Neutrophil (primary cell): Measurements from ENCODE around the gene ZDHHC12.

Experiments
- H3K27ac ChIP-seq: fragments of 200-600 bp; sonication (generic); 2 replicates; pipeline ENCODE4 v1.5.1; 2016; ENCODE audit warnings: mild to moderate bottlenecking, moderate library complexity
- H3K27me3 ChIP-seq: fragments of 200-600 bp; sonication (generic); 2 replicates; pipeline ENCODE4 v1.6.0; 2016; ENCODE audit warnings: mild to moderate bottlenecking
- H3K36me3 ChIP-seq: fragments of 200-600 bp; sonication (generic); 2 replicates; pipeline ENCODE4 v1.5.1; 2017
- H3K4me1 ChIP-seq, 2 experiments: fragments of 200-600 bp in 1 of 2; sonication (generic) in 1 of 2; 1 replicate in 1 of 2; 2 replicates in 1 of 2; pipeline versions ENCODE4 v1.5.1 to v1.6.1; 2013 to 2016; ENCODE audit warnings: low read depth in 1 of 2, low read length in 1 of 2, mild to moderate bottlenecking in 1 of 2, moderate library complexity in 1 of 2; ENCODE audit not compliant: control insufficient read depth in 1 of 2, insufficient read depth in 1 of 2
- H3K4me3 ChIP-seq, 2 experiments: fragments of 200-600 bp in 1 of 2; sonication (generic) in 1 of 2; 1 replicate in 1 of 2; 2 replicates in 1 of 2; pipeline ENCODE4 v1.5.1; 2013 to 2016; ENCODE audit warnings: low read depth in 1 of 2, low read length in 1 of 2, mild to moderate bottlenecking in 1 of 2, moderate library complexity in 1 of 2
- H3K9me3 ChIP-seq: fragments of 200-600 bp; sonication (generic); 2 replicates; pipeline ENCODE4 v1.5.1; 2016
- TF ChIP-seq, protein P1 (sequence below): fragments of 200-600 bp; sonication (generic); IDR thresholded peaks from 2 replicates; pipeline ENCODE4 v1.5.1; 2016; ENCODE audit warnings: antibody characterized with exemption

Gene ZDHHC12

DNA sequence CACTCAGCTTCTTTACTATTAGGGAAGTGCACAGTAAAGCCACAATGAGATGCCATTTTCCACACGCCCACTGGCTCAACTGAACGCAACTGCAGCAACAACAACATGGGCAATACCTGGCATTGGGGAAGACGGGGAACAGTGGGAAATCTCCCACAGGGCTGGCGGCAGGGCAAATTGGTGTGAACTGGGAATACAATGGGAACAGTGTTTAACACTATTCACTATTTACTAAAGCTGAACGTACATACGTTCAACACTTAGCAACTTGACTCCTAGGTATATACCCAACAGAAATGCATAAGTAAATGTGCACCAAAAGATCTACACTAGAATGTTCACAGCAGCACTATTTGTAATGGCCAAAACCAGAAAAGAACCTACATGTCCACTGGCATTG is 33.7 kb upstream of the ZDHHC12 start:
- H3K36me3 ChIP-seq, result peaks cover 32% of the 10 kb centered on the region
- H3K4me3 ChIP-seq, result no peak overlapping the region
- no peak overlapping the region for H3K27ac ChIP-seq
- no peaks in the 10 kb centered on the region for H3K4me1 ChIP-seq
- no peaks in the 10 kb centered on the region for H3K27me3 ChIP-seq
- no peaks in the 10 kb centered on the region for H3K9me3 ChIP-seq
- TF ChIP-seq, protein P1, sequence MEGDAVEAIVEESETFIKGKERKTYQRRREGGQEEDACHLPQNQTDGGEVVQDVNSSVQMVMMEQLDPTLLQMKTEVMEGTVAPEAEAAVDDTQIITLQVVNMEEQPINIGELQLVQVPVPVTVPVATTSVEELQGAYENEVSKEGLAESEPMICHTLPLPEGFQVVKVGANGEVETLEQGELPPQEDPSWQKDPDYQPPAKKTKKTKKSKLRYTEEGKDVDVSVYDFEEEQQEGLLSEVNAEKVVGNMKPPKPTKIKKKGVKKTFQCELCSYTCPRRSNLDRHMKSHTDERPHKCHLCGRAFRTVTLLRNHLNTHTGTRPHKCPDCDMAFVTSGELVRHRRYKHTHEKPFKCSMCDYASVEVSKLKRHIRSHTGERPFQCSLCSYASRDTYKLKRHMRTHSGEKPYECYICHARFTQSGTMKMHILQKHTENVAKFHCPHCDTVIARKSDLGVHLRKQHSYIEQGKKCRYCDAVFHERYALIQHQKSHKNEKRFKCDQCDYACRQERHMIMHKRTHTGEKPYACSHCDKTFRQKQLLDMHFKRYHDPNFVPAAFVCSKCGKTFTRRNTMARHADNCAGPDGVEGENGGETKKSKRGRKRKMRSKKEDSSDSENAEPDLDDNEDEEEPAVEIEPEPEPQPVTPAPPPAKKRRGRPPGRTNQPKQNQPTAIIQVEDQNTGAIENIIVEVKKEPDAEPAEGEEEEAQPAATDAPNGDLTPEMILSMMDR, result no peak

GRCh38 chr9:128753627-128754026 is 29.7 kb upstream of the ZDHHC12 start:
- peaks cover 70% of the 10 kb centered on the region for H3K36me3 ChIP-seq

GRCh38 chr9:128750926-128751595 is 27.1 kb upstream of the ZDHHC12 start:
- no peak overlapping the region for H3K27ac ChIP-seq
- H3K9me3 ChIP-seq, result no peaks in the 10 kb centered on the region
- no peaks in the 10 kb centered on the region for H3K27me3 ChIP-seq
- TF ChIP-seq, protein P1, result no peak
- no peak overlapping the region for H3K4me3 ChIP-seq
- H3K36me3 ChIP-seq, result peaks cover 93% of the 10 kb centered on the region
- no peaks in the 10 kb centered on the region for H3K4me1 ChIP-seq

More at GRCh38 chr9:128753627-128754026, 29.7 kb upstream of the ZDHHC12 start:
- H3K27ac ChIP-seq, result no peak overlapping the region
- TF ChIP-seq, protein P1, result no peak
- no peak overlapping the region for H3K4me3 ChIP-seq
- no peaks in the 10 kb centered on the region for H3K4me1 ChIP-seq
- no peaks in the 10 kb centered on the region for H3K27me3 ChIP-seq
- H3K9me3 ChIP-seq, result no peaks in the 10 kb centered on the region

GRCh38 chr9:128747241-128747640 is 23.3 kb upstream of the ZDHHC12 start:
- TF ChIP-seq, protein P1, result no peak
- H3K36me3 ChIP-seq, result peaks cover 65% of the 10 kb centered on the region

GRCh38 chr9:128743421-128743820 is 19.5 kb upstream of the ZDHHC12 start:
- no peak overlapping the region for H3K4me3 ChIP-seq
- TF ChIP-seq, protein P1, result no peak
- H3K4me1 ChIP-seq, result no peaks in the 10 kb centered on the region
- H3K27ac ChIP-seq, result no peak overlapping the region
- no peaks in the 10 kb centered on the region for H3K27me3 ChIP-seq
- H3K36me3 ChIP-seq, result peaks cover 68% of the 10 kb centered on the region
- H3K9me3 ChIP-seq, result no peaks in the 10 kb centered on the region

More at GRCh38 chr9:128747241-128747640, 23.3 kb upstream of the ZDHHC12 start:
- Histone ChIP-seq H3K9me3 (no peaks in the 10 kb centered on the region), H3K27me3 (no peaks in the 10 kb centered on the region), H3K27ac (no peak overlapping the region), H3K4me1 (no peaks in the 10 kb centered on the region), H3K4me3 (no peak overlapping the region)
